SU-DHL-6 (cell line): ENCODE results near the gene NRIP3.

ENCODE experiments used
- EZH2phosphoT487 ChIP-seq: fragments of 200-600 bp; sonication (generic), shearing (Covaris generic); conservative IDR thresholded peaks from 2 replicates; pipeline ENCODE4 v1.6.1; 2018; ENCODE audit warnings: mild to moderate bottlenecking, antibody characterized with exemption, low read length, moderate library complexity, mixed read lengths
- TF ChIP-seq, protein P1 (sequence below): fragments of 200-600 bp; sonication (generic); IDR thresholded peaks from one replicate; pipeline ENCODE4 v1.5.1; 2017; ENCODE audit warnings: antibody characterized with exemption, mild to moderate bottlenecking, low read length, moderate library complexity; ENCODE audit not compliant: insufficient read depth, poor library complexity, severe bottlenecking

DNA sequence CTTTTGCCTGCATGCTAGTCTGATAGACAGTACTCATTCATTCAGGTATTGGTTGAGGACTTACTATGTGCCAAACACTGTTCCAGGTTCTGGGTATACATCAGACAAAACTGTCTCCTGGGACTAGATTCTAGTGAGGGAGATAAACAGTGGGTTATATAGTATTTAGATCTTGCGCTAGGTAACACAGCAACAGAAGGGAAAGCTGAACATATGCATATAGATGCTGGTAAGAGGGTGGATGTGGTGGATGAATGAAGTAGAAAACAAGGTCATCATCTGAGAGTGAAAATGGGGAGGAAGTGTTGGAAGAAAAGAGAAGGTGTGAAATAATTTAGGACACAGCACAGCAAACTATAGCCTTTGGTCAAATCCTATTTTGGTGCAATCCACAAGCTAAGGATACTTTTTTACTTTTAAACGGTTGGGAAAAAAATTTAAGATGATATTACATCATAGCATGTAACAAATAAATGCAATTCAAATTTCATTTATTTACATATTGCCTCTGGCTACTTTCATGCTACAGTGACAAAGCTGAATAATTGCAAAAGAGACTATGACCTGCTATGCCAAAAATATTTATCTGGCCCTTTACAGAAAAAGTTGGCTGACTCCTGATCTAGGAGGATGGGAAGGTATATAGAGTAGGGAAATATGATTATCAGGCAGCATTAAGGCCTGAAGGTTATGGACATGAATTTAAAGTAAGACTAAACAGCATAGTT is 32.4 kb downstream of the NRIP3 start:
- TF ChIP-seq, protein P1, sequence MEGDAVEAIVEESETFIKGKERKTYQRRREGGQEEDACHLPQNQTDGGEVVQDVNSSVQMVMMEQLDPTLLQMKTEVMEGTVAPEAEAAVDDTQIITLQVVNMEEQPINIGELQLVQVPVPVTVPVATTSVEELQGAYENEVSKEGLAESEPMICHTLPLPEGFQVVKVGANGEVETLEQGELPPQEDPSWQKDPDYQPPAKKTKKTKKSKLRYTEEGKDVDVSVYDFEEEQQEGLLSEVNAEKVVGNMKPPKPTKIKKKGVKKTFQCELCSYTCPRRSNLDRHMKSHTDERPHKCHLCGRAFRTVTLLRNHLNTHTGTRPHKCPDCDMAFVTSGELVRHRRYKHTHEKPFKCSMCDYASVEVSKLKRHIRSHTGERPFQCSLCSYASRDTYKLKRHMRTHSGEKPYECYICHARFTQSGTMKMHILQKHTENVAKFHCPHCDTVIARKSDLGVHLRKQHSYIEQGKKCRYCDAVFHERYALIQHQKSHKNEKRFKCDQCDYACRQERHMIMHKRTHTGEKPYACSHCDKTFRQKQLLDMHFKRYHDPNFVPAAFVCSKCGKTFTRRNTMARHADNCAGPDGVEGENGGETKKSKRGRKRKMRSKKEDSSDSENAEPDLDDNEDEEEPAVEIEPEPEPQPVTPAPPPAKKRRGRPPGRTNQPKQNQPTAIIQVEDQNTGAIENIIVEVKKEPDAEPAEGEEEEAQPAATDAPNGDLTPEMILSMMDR = no peak
- no peak for TF ChIP-seq EZH2phosphoT487
